Mononuclear cell (primary cell): ENCODE measurements around the gene HCFC1. TPM values are rescaled to one million over a fixed set of nuclear protein-coding genes. Genes with fewer than 3 reads are reported as not detected.
"Not testable (repeated sequence)": the region's sequence is repeated elsewhere in the genome, so short reads cannot be mapped to it uniquely, and the experiment has no call there.

Experiments
- H3K27me3 ChIP-seq: 2 replicates; pipeline ENCODE4 v1.6.0; 2011; ENCODE audit warnings: low read length, control low read depth; ENCODE audit not compliant: insufficient read depth
- H3K4me1 ChIP-seq: 2 replicates; pipeline ENCODE4 v1.5.1; 2011; ENCODE audit warnings: mild to moderate bottlenecking, low read length, control low read depth; ENCODE audit not compliant: insufficient read depth
- H3K4me3 ChIP-seq: 2 replicates; pipeline ENCODE4 v1.5.1; 2011; ENCODE audit warnings: mild to moderate bottlenecking, low read length, moderate library complexity
- H3K9me3 ChIP-seq: 2 replicates; pipeline ENCODE4 v1.5.1; 2011; ENCODE audit warnings: low read depth, mild to moderate bottlenecking, control low read depth, low read length
- total RNA-seq: library from RNA; depleted of rRNA; stranded (reverse); fragments of >200 nt; gene quantifications from one replicate; pipeline ENCODE4 v1.2.3, GENCODE V29; 2012

Gene HCFC1
- total RNA-seq, 1 donor = 26.4 TPM

GRCh38 chrX:153992180-153992579 is 20.6 kb upstream of the HCFC1 start:
- H3K4me3 ChIP-seq = no peak overlapping the region
- H3K27me3 ChIP-seq = no peaks in the 10 kb centered on the region
- H3K4me1 ChIP-seq = peaks cover 13% of the 10 kb centered on the region
- no peaks in the 10 kb centered on the region for H3K9me3 ChIP-seq

GRCh38 chrX:153991013-153991580 is 19.5 kb upstream of the HCFC1 start:
- Histone ChIP-seq H3K4me1 (peaks cover 20% of the 10 kb centered on the region), H3K27me3 (no peaks in the 10 kb centered on the region), H3K4me3 (no peak overlapping the region), H3K9me3 (no peaks in the 10 kb centered on the region)

- H3K27me3 ChIP-seq = no peaks in the 10 kb centered on the region
- no peaks in the 10 kb centered on the region for H3K9me3 ChIP-seq
- no peak overlapping the region for H3K4me3 ChIP-seq
- peaks cover 29% of the 10 kb centered on the region for H3K4me1 ChIP-seq
These were observed 18.5 kb upstream of the HCFC1 start for GRCh38 chrX:153989973-153990655.

GRCh38 chrX:153988493-153988892 is 16.9 kb upstream of the HCFC1 start:
- Histone ChIP-seq H3K4me1 (peaks cover 45% of the 10 kb centered on the region), H3K9me3 (no peaks in the 10 kb centered on the region)

GRCh38 chrX:153984351-153985178 is 12.9 kb upstream of the HCFC1 start:
- no peaks in the 10 kb centered on the region for H3K9me3 ChIP-seq
- H3K4me1 ChIP-seq = peaks cover 63% of the 10 kb centered on the region
- no peaks in the 10 kb centered on the region for H3K27me3 ChIP-seq
- no peak overlapping the region for H3K4me3 ChIP-seq

More at GRCh38 chrX:153988493-153988892, 16.9 kb upstream of the HCFC1 start:
- Histone ChIP-seq H3K27me3 (no peaks in the 10 kb centered on the region), H3K4me3 (no peak overlapping the region)

- Histone ChIP-seq H3K4me1 (peaks cover 63% of the 10 kb centered on the region), H3K4me3 (no peak overlapping the region), H3K27me3 (no peaks in the 10 kb centered on the region), H3K9me3 (no peaks in the 10 kb centered on the region)
These were observed 11.7 kb upstream of the HCFC1 start for GRCh38 chrX:153983321-153983801.

- H3K4me1 ChIP-seq = peaks cover 63% of the 10 kb centered on the region
These were observed 10.3 kb upstream of the HCFC1 start for GRCh38 chrX:153981771-153982533.

GRCh38 chrX:153981231-153981630 is 9.6 kb upstream of the HCFC1 start:
- H3K4me1 ChIP-seq = peaks cover 57% of the 10 kb centered on the region
- H3K9me3 ChIP-seq = no peaks in the 10 kb centered on the region
- H3K4me3 ChIP-seq = no peak overlapping the region
- no peaks in the 10 kb centered on the region for H3K27me3 ChIP-seq

More at GRCh38 chrX:153981771-153982533, 10.3 kb upstream of the HCFC1 start:
- no peak overlapping the region for H3K4me3 ChIP-seq
- no peaks in the 10 kb centered on the region for H3K27me3 ChIP-seq
- no peaks in the 10 kb centered on the region for H3K9me3 ChIP-seq

- not testable (repeated sequence) for H3K27me3 ChIP-seq, H3K4me3 ChIP-seq, H3K9me3 ChIP-seq
- peaks cover 50% of the 10 kb centered on the region for H3K4me1 ChIP-seq
These were observed 8.8 kb upstream of the HCFC1 start for GRCh38 chrX:153980394-153980793.

GRCh38 chrX:153974726-153975286 is 3.2 kb upstream of the HCFC1 start:
- Histone ChIP-seq H3K4me1 (peaks cover 22% of the 10 kb centered on the region), H3K9me3 (no peaks in the 10 kb centered on the region), H3K4me3 (no peak overlapping the region), H3K27me3 (no peaks in the 10 kb centered on the region)

GRCh38 chrX:153974003-153974725 is 2.5 kb upstream of the HCFC1 start:
- H3K9me3 ChIP-seq = no peaks in the 10 kb centered on the region
- H3K4me1 ChIP-seq = peaks cover 28% of the 10 kb centered on the region
- H3K27me3 ChIP-seq = no peaks in the 10 kb centered on the region
- H3K4me3 ChIP-seq = no peak overlapping the region

- Histone ChIP-seq H3K4me1 (peaks cover 36% of the 10 kb centered on the region), H3K9me3 (no peaks in the 10 kb centered on the region), H3K4me3 (peak overlapping the region; percentile 90), H3K27me3 (no peaks in the 10 kb centered on the region)
These were observed 1.7 kb upstream of the HCFC1 start for GRCh38 chrX:153973127-153974002.

- Histone ChIP-seq H3K4me3 (peak within 1 kb of the TSS; percentile 90), H3K4me1 (peaks cover 45% of the 10 kb centered on the region), H3K27me3 (no peaks in the 10 kb centered on the region), H3K9me3 (no peaks in the 10 kb centered on the region)
These were observed 929 bp upstream of the HCFC1 start, which contains the start of gene TMEM187 for GRCh38 chrX:153972368-153973126. TMEM187 (plus strand) TSS chrX:153972754; CDS start chrX:153982063, 9,309 bp downstream.
